Subcutaneous adipose tissue (tissue), 4 donors: ENCODE data around the gene TSPAN5. TPM values are rescaled to one million over a fixed set of nuclear protein-coding genes. Genes with fewer than 3 reads are reported as not detected.

Experiments used
- total RNA-seq, 4 donors: library from RNA; depleted of rRNA; stranded (reverse); fragments of >200 nt; gene quantifications; one replicate each; pipeline ENCODE4 v1.1.0, GENCODE V29; 2016
- TF ChIP-seq, protein P1 (sequence below): fragments of 450-650 bp; IDR thresholded peaks from one replicate; pipeline ENCODE4 v1.5.1; 2016; ENCODE audit warnings: low read depth, mild to moderate bottlenecking, control low read depth, antibody characterized with exemption, moderate library complexity

The TSPAN5 gene
- total RNA-seq, 4 donors from 2014 or later: 2.2 to 6.5 (median 4.1) TPM

DNA sequence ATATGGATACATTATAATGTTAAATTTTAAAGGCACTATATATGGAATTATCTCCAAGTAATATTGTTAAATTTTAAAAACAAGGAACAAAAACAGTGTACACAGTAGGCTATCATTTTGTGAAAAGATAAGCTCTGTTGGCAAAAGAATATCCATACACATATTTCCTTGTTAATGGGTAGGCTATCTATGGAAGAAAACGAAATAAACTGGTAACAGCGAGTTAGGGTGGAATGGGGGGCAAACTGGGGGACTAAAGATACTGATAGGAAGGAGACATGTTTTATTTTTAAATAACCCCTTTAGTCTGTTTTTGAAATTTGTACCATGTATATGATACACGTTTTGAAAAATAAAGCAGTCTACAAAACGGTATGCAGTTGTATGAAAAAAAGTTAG lies 3.6 kb upstream of the TSPAN5 start:
- TF ChIP-seq, protein P1, sequence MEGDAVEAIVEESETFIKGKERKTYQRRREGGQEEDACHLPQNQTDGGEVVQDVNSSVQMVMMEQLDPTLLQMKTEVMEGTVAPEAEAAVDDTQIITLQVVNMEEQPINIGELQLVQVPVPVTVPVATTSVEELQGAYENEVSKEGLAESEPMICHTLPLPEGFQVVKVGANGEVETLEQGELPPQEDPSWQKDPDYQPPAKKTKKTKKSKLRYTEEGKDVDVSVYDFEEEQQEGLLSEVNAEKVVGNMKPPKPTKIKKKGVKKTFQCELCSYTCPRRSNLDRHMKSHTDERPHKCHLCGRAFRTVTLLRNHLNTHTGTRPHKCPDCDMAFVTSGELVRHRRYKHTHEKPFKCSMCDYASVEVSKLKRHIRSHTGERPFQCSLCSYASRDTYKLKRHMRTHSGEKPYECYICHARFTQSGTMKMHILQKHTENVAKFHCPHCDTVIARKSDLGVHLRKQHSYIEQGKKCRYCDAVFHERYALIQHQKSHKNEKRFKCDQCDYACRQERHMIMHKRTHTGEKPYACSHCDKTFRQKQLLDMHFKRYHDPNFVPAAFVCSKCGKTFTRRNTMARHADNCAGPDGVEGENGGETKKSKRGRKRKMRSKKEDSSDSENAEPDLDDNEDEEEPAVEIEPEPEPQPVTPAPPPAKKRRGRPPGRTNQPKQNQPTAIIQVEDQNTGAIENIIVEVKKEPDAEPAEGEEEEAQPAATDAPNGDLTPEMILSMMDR: no peak

- TF ChIP-seq, protein P1: no peak
Observed at GRCh38 chr4:98661371-98662054, 3.1 kb upstream of the TSPAN5 start.

DNA sequence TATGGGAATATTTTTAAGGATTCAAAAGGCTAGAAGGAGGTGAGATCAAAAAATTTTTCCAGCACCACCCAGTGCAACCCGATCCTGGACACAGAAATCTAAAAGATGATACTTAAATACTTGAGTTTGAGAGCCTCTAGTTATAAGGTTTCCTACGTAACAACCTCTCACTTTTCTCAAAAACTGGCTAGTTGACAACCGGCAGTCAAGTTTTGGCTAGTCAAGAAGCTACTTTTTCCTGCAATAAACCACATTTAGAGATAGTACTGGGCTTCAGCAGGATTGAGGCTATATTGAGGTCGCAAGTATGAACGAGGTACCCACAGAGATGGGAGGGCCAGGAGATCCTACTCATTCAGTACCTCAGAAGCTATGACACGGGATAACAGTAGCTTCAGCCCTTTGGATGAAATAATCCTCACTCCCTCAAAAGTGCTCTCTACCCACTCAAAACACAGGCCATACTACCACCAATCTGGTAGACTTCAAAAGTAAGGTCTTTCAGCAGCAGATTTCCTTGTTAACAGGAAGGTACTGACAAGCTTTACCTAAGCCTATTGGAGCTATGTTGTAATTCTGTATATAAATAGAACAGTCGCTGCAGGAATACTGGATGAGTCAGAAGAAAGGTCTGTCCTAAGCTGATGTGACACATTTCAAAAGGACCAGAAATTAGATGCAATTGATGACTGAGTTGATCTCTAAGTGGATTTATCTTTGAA lies 1.5 kb upstream of the TSPAN5 start:
- TF ChIP-seq, protein P1: no peak

- TF ChIP-seq, protein P1: no peak
Observed at GRCh38 chr4:98659106-98659592, 738 bp upstream of the TSPAN5 start.

DNA sequence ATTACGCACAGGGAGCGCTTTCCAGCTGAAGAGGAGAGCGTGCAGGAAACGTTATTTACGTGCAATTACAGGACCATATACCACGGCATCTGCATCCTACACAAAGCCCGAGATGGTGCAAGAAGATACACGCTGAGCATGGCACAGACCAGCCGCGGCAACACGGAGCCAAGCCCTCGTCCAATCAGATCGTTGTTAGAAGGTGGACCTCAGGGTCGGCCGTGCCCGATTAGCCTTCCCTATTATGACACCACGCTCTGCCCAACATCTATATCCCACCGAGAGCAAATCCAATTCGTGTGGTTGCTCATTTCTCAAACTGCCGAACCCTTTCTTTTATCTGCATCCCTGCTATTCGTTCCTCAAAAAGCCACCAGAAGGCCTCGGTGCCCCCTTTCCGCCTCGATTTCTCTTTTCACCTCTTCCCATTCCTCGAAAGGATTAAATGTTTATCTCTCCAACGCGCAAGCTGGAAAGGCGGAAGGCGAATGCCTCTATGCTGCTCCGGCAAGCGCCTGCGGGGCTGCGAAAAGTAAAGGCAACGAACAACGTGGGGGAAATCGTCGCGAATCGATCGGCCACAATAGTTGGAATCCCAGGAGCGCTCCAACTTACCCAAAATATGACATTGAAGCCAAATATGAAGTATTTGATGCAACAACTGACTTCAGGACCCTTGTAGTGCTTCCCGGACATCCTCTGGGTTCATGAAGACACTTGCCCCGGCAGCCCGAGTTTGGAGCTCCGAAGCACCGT lies 702 bp downstream of the TSPAN5 start:
- TF ChIP-seq, protein P1: no peak

DNA sequence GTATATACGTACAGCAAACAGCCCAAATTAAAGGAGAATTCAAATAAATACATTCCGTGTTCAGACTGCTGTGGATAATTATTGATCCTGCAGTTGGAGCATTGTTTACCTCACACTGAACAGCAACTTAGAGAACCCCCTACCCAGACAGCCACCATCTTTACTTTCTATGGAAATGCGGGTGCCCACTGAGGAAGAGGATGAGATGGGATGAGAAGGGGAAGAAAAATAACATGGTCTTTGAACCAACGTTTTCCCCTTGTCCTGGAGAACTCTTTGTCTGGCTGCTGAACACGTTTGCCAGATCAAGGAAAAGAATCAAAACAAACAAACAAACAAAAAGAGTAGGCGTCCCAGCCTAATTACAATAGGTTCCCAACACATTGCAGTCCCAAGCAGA lies 1.5 kb downstream of the TSPAN5 start:
- TF ChIP-seq, protein P1: no peak

DNA sequence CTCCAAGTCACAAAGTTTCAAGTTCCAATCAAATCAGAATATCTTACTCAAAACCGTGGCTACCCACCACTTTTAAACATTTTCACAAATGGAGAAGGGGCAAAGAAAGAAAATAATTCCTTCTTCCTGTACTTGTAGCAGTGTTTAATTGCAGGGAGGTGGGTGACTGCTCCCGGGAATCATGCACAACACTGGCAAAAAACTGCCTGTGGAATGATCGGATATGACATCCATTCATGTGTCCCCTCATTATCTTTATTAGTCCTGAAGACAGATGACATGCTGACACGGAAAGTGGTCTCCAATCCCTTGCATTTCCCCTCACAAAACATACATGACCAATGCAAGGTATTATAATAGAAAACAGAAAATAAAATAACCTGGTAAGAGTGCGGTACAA lies 2.0 kb downstream of the TSPAN5 start:
- TF ChIP-seq, protein P1: no peak
